Esophagus squamous epithelium (tissue), 4 donors: ENCODE data around the gene OR2AK2. TPM values are rescaled to one million over a fixed set of nuclear protein-coding genes. Genes with fewer than 3 reads are reported as not detected.

Experiments
- small RNA-seq, 4 donors: library from RNA; depleted of rRNA; stranded (forward); fragments of <200 nt; gene quantifications; one replicate each; pipeline ENCODE3, GENCODE V24; 2016
- total RNA-seq, 4 donors: library from RNA; depleted of rRNA; stranded (reverse); fragments of >200 nt; gene quantifications; one replicate each; pipeline ENCODE4 v1.1.0, GENCODE V29; 2016

The OR2AK2 gene
- total RNA-seq, 4 donors from 2014 or later: not detected

Small RNAs within 50 kb of the gene (small RNA-seq; reads per million reads assigned to genes)
- gene RF00019: 0 reads per million in 4 donors

Other genes with a start within 250 kb of the OR2AK2 start
- not detected for gene OR6F1, start 248.6 kb upstream of the OR2AK2 start, total RNA-seq
- gene OR14K1, start 226.6 kb upstream of the OR2AK2 start, total RNA-seq: not detected
- gene OR14A2, start 217.1 kb upstream of the OR2AK2 start, total RNA-seq: not detected
- gene OR1C1, start 204.7 kb upstream of the OR2AK2 start, total RNA-seq: not detected
- gene OR14A16, start 141.1 kb upstream of the OR2AK2 start, total RNA-seq: not detected
- gene OR11L1, start 123.3 kb upstream of the OR2AK2 start, total RNA-seq: not detected
- gene TRIM58, start 108.0 kb upstream of the OR2AK2 start, total RNA-seq: 1 to 10 TPM in 1 of 4 donors, under 1 TPM in 2, not detected in 1; 0.19 to 6.5 (median 0.26) TPM
- 1 to 10 TPM in 2 of 4 donors, not detected in 2; 1.5 to 1.8 TPM for gene OR2W3, start 69.6 kb upstream of the OR2AK2 start, total RNA-seq
- under 1 TPM in 1 of 4 donors, not detected in 3; 0.23 TPM for gene OR2T8, start 45.0 kb upstream of the OR2AK2 start, total RNA-seq
- not detected for gene OR2AJ1, start 40.3 kb upstream of the OR2AK2 start, total RNA-seq
- not detected for gene OR2L8, start 16.4 kb upstream of the OR2AK2 start, total RNA-seq
- gene OR2L5, start 48.4 kb downstream of the OR2AK2 start, total RNA-seq: not detected
- gene OR2L2, start 64.8 kb downstream of the OR2AK2 start, total RNA-seq: not detected
- not detected for gene OR2L3, start 81.6 kb downstream of the OR2AK2 start, total RNA-seq
- not detected for gene OR2L13, start 130.0 kb downstream of the OR2AK2 start, total RNA-seq
- gene OR2M5, start 179.9 kb downstream of the OR2AK2 start, total RNA-seq: not detected
- gene OR2M2, start 209.6 kb downstream of the OR2AK2 start, total RNA-seq: not detected
- not detected for gene OR2M3, start 232.0 kb downstream of the OR2AK2 start, total RNA-seq